Measurements from ENCODE around the gene UBQLN4. TPM values are rescaled to one million over a fixed set of nuclear protein-coding genes. Genes with fewer than 3 reads are reported as not detected.

Gene UBQLN4
- total and polyA plus RNA-seq, 2 donors = 13.2 to 30.3 TPM

GRCh38 chr1:156003923-156004188, 49.7 kb downstream of the UBQLN4 start:
- Histone ChIP-seq H3K4me1 (ENCODE audit: insufficient read depth) (no peaks in the 10 kb centered on the region), H3K27ac (ENCODE audit: low read depth) (no peak overlapping the region), H3K4me3 (ENCODE audit: low read depth, low read length) (no peak overlapping the region), H3K36me3 (ENCODE audit: insufficient read depth) (peaks cover 4% of the 10 kb centered on the region)
- 50% methylated on average over 2 of the region's 2 CpGs for WGBS
- no peak for DNase-seq (ENCODE audit: extremely low spot score)

GRCh38 chr1:156002188-156002911, 51.2 kb downstream of the UBQLN4 start:
- DNase-seq (ENCODE audit: extremely low spot score) = no peak
- 63% methylated on average over 3 of the region's 3 CpGs for WGBS
- H3K27ac ChIP-seq (ENCODE audit: low read depth) = no peak overlapping the region
- H3K4me1 ChIP-seq (ENCODE audit: insufficient read depth) = no peaks in the 10 kb centered on the region
- peaks cover 2% of the 10 kb centered on the region for H3K36me3 ChIP-seq (ENCODE audit: insufficient read depth)
- H3K4me3 ChIP-seq (ENCODE audit: low read depth, low read length) = no peak overlapping the region

GRCh38 chr1:156001662-156002171, 51.9 kb downstream of the UBQLN4 start:
- Histone ChIP-seq H3K36me3 (ENCODE audit: insufficient read depth) (no peaks in the 10 kb centered on the region), H3K27ac (ENCODE audit: low read depth) (no peak overlapping the region), H3K4me1 (ENCODE audit: insufficient read depth) (no peaks in the 10 kb centered on the region), H3K4me3 (ENCODE audit: low read depth, low read length) (no peak overlapping the region)
- 57% methylated on average over 4 of the region's 4 CpGs for WGBS
- no peak for DNase-seq (ENCODE audit: extremely low spot score)

GRCh38 chr1:156001021-156001661, 52.5 kb downstream of the UBQLN4 start:
- DNase-seq (ENCODE audit: extremely low spot score) = no peak

GRCh38 chr1:155999964-156000363, 53.6 kb downstream of the UBQLN4 start:
- H3K4me3 ChIP-seq (ENCODE audit: low read depth, low read length) = no peak overlapping the region
- H3K27ac ChIP-seq (ENCODE audit: low read depth) = no peak overlapping the region
- H3K36me3 ChIP-seq (ENCODE audit: insufficient read depth) = no peaks in the 10 kb centered on the region
- H3K4me1 ChIP-seq (ENCODE audit: insufficient read depth) = no peaks in the 10 kb centered on the region
- DNase-seq (ENCODE audit: extremely low spot score) = no peak
- WGBS = 87% methylated on average over 1 of the region's 1 CpG

More at GRCh38 chr1:156001021-156001661, 52.5 kb downstream of the UBQLN4 start:
- no peaks in the 10 kb centered on the region for H3K4me1 ChIP-seq (ENCODE audit: insufficient read depth)
- H3K27ac ChIP-seq (ENCODE audit: low read depth) = no peak overlapping the region
- no peak overlapping the region for H3K4me3 ChIP-seq (ENCODE audit: low read depth, low read length)
- WGBS = 61% methylated on average over 10 of the region's 10 CpGs
- H3K36me3 ChIP-seq (ENCODE audit: insufficient read depth) = no peaks in the 10 kb centered on the region

GRCh38 chr1:155996166-155996565, 57.4 kb downstream of the UBQLN4 start:
- 28% methylated on average over 2 of the region's 2 CpGs for WGBS
- no peak overlapping the region for H3K4me3 ChIP-seq (ENCODE audit: low read depth, low read length)
- no peaks in the 10 kb centered on the region for H3K4me1 ChIP-seq (ENCODE audit: insufficient read depth)
- H3K36me3 ChIP-seq (ENCODE audit: insufficient read depth) = no peaks in the 10 kb centered on the region
- DNase-seq (ENCODE audit: extremely low spot score) = no peak
- no peak overlapping the region for H3K27ac ChIP-seq (ENCODE audit: low read depth)

- H3K36me3 ChIP-seq (ENCODE audit: insufficient read depth) = no peaks in the 10 kb centered on the region
- H3K4me1 ChIP-seq (ENCODE audit: insufficient read depth) = no peaks in the 10 kb centered on the region
- WGBS = 79% methylated on average over 3 of the region's 3 CpGs
- no peak overlapping the region for H3K27ac ChIP-seq (ENCODE audit: low read depth)
- DNase-seq (ENCODE audit: extremely low spot score) = no peak
- no peak overlapping the region for H3K4me3 ChIP-seq (ENCODE audit: low read depth, low read length)
These were observed 60.0 kb downstream of the UBQLN4 start for GRCh38 chr1:155993595-155993994.

GRCh38 chr1:155990005-155990739, 63.4 kb downstream of the UBQLN4 start:
- Histone ChIP-seq H3K4me3 (ENCODE audit: low read depth, low read length) (no peak overlapping the region), H3K36me3 (ENCODE audit: insufficient read depth) (no peaks in the 10 kb centered on the region), H3K4me1 (ENCODE audit: insufficient read depth) (no peaks in the 10 kb centered on the region), H3K27ac (ENCODE audit: low read depth) (no peak overlapping the region)
- no peak for DNase-seq (ENCODE audit: extremely low spot score)
- 85% methylated on average over 6 of the region's 6 CpGs for WGBS

GRCh38 chr1:155989242-155990004, 64.2 kb downstream of the UBQLN4 start:
- Histone ChIP-seq H3K4me1 (ENCODE audit: insufficient read depth) (no peaks in the 10 kb centered on the region), H3K4me3 (ENCODE audit: low read depth, low read length) (peak overlapping the region; percentile 2), H3K36me3 (ENCODE audit: insufficient read depth) (no peaks in the 10 kb centered on the region), H3K27ac (ENCODE audit: low read depth) (no peak overlapping the region)
- DNase-seq (ENCODE audit: extremely low spot score) = no peak
- WGBS = 18% methylated on average over 9 of the region's 9 CpGs

Other genes starting within 250 kb of the UBQLN4 start
- 51.7 TPM for gene GON4L, start 196.6 kb downstream of the UBQLN4 start, total RNA-seq
- gene GON4L, start 196.6 kb downstream of the UBQLN4 start, polyA plus RNA-seq = 17.6 TPM
- gene SYT11, start 194.2 kb downstream of the UBQLN4 start, total RNA-seq = 36.4 TPM
- gene SYT11, start 194.2 kb downstream of the UBQLN4 start, polyA plus RNA-seq = 21.1 TPM
- gene RIT1, start 142.4 kb downstream of the UBQLN4 start, total RNA-seq = 39.4 TPM
- 24.9 TPM for gene RIT1, start 142.4 kb downstream of the UBQLN4 start, polyA plus RNA-seq
- 45.0 TPM for gene KHDC4, start 119.4 kb downstream of the UBQLN4 start, total RNA-seq
- 24.4 TPM for gene KHDC4, start 119.4 kb downstream of the UBQLN4 start, polyA plus RNA-seq
- gene RXFP4, start 112.2 kb downstream of the UBQLN4 start, total RNA-seq = not detected
- gene RXFP4, start 112.2 kb downstream of the UBQLN4 start, polyA plus RNA-seq = 0.18 TPM
- gene ARHGEF2, start 75.3 kb downstream of the UBQLN4 start, total RNA-seq = 63.3 TPM
- gene ARHGEF2, start 75.3 kb downstream of the UBQLN4 start, polyA plus RNA-seq = 40.5 TPM
- 213 TPM for gene SSR2, start 32.8 kb downstream of the UBQLN4 start, total RNA-seq
- gene SSR2, start 32.8 kb downstream of the UBQLN4 start, polyA plus RNA-seq = 252 TPM
- 28.9 TPM for gene LAMTOR2, start 984 bp upstream of the UBQLN4 start, total RNA-seq
- 91.1 TPM for gene LAMTOR2, start 984 bp upstream of the UBQLN4 start, polyA plus RNA-seq
- 11.9 TPM for gene RAB25, start 7.4 kb upstream of the UBQLN4 start, total RNA-seq
- 28.2 TPM for gene RAB25, start 7.4 kb upstream of the UBQLN4 start, polyA plus RNA-seq
- gene MEX3A, start 28.7 kb upstream of the UBQLN4 start, total RNA-seq = 7.2 TPM
- gene MEX3A, start 28.7 kb upstream of the UBQLN4 start, polyA plus RNA-seq = 0.76 TPM
- gene LMNA, start 60.9 kb upstream of the UBQLN4 start, total RNA-seq = 224 TPM
- gene LMNA, start 60.9 kb upstream of the UBQLN4 start, polyA plus RNA-seq = 306 TPM
- 7.3 TPM for gene SEMA4A, start 99.8 kb upstream of the UBQLN4 start, total RNA-seq
- gene SEMA4A, start 99.8 kb upstream of the UBQLN4 start, polyA plus RNA-seq = 7.0 TPM
- 5.7 TPM for gene SLC25A44, start 140.3 kb upstream of the UBQLN4 start, total RNA-seq
- 13.9 TPM for gene SLC25A44, start 140.3 kb upstream of the UBQLN4 start, polyA plus RNA-seq
- 36.9 TPM for gene PMF1, start 159.2 kb upstream of the UBQLN4 start, total RNA-seq
- 65.6 TPM for gene PMF1, start 159.2 kb upstream of the UBQLN4 start, polyA plus RNA-seq
- gene BGLAP, start 188.4 kb upstream of the UBQLN4 start, total RNA-seq = 0.42 TPM
- gene BGLAP, start 188.4 kb upstream of the UBQLN4 start, polyA plus RNA-seq = 0.68 TPM
- 0.79 TPM for gene PAQR6, start 194.3 kb upstream of the UBQLN4 start, total RNA-seq
- 1.5 TPM for gene PAQR6, start 194.3 kb upstream of the UBQLN4 start, polyA plus RNA-seq
- 33.3 TPM for gene SMG5, start 229.0 kb upstream of the UBQLN4 start, total RNA-seq
- 47.3 TPM for gene SMG5, start 229.0 kb upstream of the UBQLN4 start, polyA plus RNA-seq
- 3.2 TPM for gene TMEM79, start 230.5 kb upstream of the UBQLN4 start, total RNA-seq
- 6.3 TPM for gene TMEM79, start 230.5 kb upstream of the UBQLN4 start, polyA plus RNA-seq
- 25.9 TPM for gene GLMP, start 241.9 kb upstream of the UBQLN4 start, total RNA-seq
- 41.3 TPM for gene GLMP, start 241.9 kb upstream of the UBQLN4 start, polyA plus RNA-seq
- gene VHLL, start 245.5 kb upstream of the UBQLN4 start, total RNA-seq = not detected
- not detected for gene VHLL, start 245.5 kb upstream of the UBQLN4 start, polyA plus RNA-seq